Measurements from ENCODE around the gene TOMM40.

DNA sequence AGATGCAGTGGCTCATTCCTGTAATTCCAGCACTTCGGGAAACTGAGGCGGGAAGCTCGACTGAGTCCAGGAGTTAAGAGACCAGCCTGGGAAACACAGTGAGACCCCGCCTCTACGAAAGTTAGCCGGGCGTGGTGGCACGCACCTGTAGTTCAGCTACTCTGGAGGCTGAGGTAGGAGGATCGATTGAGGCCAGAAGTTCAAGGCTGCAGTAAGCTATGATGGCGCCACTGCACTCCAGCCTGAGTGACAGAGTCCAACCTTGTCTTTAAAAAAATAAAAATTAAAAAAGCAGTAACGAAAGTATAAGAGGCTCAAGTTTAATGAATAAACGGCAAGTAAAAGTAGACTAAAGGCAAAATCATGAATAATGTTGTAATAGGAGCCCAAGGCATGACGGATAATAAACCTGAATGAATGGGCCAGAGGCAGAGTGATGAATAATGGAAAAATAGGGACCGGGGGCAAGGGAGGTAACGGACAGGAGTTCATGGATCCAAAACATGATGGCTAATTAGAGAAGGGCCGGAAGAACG lies 1.2 kb upstream of the TOMM40 start:
- no peak for TF ChIP-seq POLR2A (IDR thresholded peaks at IDR 0.05)
- TF ChIP-seq, protein P1, sequence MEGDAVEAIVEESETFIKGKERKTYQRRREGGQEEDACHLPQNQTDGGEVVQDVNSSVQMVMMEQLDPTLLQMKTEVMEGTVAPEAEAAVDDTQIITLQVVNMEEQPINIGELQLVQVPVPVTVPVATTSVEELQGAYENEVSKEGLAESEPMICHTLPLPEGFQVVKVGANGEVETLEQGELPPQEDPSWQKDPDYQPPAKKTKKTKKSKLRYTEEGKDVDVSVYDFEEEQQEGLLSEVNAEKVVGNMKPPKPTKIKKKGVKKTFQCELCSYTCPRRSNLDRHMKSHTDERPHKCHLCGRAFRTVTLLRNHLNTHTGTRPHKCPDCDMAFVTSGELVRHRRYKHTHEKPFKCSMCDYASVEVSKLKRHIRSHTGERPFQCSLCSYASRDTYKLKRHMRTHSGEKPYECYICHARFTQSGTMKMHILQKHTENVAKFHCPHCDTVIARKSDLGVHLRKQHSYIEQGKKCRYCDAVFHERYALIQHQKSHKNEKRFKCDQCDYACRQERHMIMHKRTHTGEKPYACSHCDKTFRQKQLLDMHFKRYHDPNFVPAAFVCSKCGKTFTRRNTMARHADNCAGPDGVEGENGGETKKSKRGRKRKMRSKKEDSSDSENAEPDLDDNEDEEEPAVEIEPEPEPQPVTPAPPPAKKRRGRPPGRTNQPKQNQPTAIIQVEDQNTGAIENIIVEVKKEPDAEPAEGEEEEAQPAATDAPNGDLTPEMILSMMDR (IDR thresholded peaks at IDR 0.05), result no peak

Measured in body of pancreas (tissue), 4 donors.